Ecto neural progenitor cell (in vitro differentiated cells): ENCODE measurements around the gene SNAP47.
A peak's percentile ranks its signal among the peaks of the same experiment; 100 is the strongest.

Experiments
- DNase-seq: peaks from one replicate; pipeline ENCODE4 v3.0.0-alpha.2; 2018; ENCODE audit warnings: low spot score

SNAP47 gene

DNA sequence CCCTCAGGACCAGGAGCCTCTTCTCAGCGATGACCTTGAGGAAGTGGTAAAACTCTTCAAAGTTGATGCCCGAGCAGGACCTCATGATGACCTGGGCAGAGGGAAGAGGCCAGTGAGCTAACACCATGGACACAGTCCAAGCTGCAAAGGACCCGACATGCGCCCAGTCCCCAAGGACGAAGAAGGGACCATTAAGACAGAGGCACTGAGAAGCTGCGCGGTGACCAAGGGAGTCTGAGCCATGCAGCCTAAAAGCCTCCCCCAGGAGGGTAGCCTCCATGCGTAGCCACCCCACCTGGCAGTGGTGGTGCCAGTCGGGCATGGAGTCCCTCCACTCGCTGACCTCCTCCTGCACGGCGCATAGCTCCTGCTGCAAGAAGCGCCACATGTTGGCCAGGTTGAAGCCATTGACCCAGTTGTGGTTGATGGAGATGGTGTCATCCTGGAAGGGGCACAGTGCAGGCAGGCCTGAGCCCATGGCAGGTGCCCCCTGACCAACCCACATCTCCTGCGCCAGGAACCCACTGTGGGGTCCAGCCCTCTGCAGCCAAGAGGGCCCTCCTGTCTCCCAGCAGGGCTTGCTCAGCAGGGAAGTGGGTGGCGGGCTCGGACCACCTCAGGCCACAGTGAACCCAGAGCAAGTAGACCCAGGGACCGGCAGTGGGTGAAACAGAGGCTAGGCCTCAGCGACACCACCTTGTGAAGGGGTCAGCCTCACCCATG lies 2.5 kb upstream of the SNAP47 start:
- peak; percentile 40 for DNase-seq

DNA sequence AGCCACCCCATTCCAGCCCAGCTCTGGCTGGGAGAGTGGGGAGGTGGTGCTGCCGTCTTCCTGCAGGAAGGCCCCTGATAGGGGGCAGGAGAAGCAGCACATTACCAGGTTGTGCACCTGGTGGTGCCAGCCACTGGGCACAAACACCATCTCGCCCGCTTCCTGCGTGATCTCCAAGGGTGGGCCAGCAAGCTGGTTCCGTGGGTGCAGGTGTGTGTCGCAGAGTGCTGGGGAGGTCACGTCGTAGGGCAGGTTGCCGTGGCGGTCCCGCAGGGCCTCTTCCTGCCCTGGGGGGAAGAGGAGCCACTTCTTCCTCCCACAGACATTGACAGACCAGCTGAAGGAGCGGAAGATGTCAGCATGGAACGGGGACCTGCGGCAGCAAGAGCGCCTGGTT lies 1.9 kb upstream of the SNAP47 start:
- no peak for DNase-seq

DNA sequence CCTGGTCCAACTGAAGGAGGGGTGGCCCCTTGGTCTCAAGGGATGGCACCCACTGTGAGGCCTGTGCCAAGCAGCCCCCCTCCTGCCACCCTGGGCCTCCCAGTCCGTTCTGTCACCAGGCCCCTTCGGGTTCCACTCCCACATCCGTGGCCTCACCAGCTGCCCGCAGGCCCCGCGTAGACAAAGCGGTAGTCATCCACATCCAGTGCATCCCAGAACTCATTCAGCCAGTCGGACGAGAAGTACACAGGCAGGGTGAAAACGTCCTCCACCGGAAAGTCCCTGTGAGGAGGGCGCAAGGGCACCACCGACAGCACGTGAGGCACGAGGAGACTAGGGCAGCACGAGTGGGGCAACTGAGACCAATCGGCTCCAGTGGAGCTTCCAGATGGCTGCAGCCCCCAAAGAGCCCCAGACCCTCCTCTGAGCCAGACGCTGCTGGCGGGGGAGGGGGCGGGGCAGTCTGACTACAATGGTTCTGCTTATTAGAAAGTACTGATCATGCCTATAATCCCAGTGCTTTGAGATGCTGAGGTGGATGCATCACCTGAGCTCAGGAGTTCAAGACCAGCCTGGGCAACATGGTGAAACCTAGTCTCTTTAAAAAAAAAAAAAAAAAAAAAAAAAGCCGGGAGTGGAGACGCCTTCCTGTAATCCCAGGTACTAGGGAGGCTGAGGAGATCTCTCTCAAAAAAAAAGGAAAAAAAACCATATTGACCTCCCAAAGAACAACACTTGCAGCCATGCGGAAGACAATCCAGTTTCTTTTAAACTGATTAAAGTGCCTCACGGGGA lies 1.3 kb upstream of the SNAP47 start:
- DNase-seq: peak; percentile 42

DNA sequence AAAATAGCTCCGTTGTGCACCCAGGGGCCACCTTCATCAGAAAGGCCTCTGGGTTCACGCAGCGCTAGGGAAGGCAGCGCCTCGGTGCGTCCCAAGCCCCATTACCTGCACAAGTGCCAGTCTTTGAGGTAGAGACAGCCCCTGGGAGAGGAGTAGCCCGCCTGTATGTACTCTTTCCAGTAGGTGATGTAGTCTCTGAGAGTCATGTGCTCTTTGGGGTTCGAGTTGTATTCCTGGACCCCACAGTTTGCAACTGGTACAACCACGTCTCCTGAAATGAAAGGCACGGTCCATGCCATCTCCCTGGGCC lies 734 bp upstream of the SNAP47 start:
- DNase-seq: no peak

DNA sequence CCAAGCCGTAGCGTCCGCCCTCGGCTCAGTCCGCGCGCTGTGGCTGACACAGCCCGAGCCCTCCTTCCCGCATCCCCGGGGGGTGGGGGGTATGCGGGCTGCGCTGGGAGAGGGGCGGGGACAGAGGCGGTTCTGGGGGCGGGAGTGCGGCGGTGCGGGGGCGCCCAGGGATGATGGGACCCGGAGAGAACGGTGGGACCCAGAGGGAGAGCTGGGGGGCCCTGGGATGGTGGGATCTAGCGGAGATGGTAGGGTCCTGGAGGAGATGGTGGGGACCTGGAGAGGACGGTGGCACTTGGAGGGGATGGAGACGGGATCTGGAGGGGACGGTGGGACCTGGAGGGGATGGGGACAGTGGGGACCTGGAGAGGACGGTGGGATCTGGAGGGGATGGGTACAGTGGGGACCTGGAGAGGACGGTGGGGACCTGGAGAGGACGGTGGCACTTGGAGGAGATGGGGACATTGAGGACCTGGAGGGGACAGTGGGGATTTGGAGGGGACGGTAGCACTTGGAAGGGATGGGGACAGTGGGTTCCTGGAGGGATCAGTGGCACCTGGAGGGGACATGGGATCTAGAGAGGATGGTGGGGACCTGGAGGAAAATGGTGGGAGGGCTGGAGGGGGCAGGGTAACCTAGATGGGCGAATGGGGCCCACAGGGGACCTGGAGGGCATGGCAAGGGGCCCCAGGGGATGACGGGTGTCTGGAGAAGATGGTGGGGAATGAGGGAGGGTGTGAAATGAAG lies 477 bp downstream of the SNAP47 start:
- no peak for DNase-seq

DNA sequence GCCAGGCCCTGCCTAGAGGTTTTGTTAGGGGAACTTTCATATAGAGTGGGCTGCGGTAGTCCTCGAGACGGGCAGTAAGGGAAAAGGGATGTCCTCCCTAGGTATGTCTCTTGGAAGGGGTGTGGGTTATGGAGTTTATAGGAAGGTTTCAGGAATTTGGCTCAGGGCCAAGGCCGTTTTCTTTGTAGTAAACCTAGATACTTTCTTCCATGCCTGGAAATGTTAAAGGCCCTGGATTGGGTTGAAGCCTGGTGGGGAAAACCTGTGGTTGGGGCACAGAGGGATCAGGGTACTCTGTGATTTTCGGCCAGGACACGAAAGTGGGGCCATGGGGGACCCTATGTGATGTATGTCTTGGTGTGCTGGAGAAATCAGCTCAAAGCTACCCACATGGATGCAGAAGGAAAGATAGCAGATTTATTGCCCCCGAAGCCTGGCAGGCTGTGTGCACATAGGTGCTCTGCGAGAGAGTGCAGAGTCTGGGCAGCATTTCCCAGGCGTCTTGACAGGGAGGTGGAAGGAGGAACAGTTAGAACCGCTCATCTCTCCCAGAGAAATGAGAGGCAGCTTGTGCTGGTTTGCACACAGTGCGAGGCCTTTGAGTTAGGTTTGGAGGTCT lies 1.7 kb downstream of the SNAP47 start:
- no peak for DNase-seq

DNA sequence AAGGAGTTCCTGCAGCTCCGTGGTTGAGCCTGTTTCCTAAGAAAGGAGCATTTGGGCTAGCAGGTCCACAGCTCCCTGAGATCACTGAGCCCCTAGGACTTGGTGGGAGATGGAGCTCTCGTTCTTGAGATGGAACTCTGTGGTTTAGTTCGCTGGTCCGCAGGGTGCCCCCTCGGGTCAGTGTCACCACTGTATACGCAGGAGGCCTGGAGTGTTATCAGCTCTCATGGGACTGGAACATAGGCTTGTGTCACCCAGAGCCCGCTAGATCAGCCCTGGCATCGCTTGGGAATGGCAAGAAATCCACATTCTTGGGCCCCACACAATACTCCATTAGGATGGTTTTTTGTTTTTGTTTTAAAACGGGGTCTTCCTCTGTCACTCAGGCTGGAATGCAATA lies 3.6 kb downstream of the SNAP47 start:
- no peak for DNase-seq

- DNase-seq: no peak
Observed at GRCh38 chr1:227739636-227740035, 4.4 kb downstream of the SNAP47 start.

DNA sequence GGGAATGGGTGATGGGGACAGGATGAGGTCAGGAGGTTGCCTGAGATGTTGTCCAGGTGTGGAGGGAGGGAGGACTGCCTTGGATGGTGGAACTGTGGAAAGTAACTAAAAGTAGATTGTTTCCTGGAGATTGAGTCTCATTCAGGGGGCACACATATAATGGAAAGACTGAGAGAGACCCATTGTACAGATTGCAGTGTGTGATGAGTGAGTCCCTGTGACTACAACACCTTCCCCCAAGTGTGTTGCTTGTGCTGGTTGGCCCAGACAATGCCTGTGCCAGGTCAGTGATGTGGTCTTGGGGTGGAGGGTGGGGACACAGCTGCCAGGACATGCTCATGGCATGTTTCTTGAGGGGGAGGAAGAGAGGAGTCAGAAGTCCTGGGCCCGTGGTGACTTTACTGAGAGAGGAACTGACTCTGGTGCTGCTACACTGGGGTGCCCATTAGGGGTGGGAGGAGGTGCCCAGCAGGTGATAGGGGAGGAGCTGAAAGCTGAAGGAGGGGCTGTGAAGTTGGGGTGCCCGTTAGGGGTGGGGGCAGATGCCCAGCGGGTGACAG lies 5.2 kb downstream of the SNAP47 start:
- no peak for DNase-seq

GRCh38 chr1:227741166-227741870 lies 6.1 kb downstream of the SNAP47 start:
- DNase-seq: no peak

DNA sequence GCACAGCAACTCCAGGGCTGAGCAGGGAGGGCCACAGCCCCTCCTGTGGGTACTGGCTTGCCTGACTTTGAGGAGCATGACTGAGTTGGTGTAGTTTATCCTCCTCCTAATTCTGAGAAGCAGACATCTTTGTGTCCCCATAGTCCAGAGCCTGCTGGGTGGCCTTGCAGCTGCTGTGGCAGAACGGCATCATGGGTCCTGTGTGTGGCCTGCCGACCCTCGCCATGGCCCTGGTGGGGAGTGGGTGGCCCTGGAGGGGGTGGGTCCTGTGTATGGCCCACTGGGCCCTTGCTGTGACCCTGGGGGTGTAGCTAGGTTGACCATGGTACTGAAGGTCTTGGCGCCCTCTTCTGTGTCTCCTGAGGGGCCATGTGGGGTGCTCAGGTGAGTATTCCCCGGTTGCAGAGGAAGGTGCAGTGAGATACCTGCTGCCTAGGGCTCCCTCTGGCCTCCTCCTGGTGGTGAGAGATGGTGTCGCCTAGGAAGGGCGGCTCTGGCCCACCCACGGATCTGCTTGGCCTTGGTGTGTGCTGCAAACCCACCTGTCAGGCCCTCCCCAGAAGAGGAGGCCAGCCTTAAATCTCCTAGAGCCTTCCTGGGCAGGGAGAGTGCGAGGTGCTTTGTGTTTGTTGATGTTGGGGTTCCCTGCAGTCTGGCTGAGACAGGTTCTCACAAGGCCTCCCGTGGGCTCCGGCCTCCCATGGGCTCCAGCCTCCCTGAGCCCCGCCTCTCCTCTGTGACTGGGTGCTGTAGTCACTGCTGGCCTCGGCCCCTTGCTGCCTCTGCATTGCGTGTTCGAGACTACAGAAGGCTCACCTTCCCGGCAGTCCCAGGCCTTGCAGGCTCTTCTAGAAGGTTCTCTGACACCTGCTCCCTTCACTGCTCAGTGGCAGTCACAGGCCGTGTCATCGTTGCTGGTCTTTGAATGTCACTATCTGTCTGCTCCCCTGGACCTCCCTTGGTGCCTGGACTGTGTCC lies 7.8 kb downstream of the SNAP47 start:
- DNase-seq: no peak

- DNase-seq: no peak
Observed at GRCh38 chr1:227744668-227745067, 9.4 kb downstream of the SNAP47 start.

DNA sequence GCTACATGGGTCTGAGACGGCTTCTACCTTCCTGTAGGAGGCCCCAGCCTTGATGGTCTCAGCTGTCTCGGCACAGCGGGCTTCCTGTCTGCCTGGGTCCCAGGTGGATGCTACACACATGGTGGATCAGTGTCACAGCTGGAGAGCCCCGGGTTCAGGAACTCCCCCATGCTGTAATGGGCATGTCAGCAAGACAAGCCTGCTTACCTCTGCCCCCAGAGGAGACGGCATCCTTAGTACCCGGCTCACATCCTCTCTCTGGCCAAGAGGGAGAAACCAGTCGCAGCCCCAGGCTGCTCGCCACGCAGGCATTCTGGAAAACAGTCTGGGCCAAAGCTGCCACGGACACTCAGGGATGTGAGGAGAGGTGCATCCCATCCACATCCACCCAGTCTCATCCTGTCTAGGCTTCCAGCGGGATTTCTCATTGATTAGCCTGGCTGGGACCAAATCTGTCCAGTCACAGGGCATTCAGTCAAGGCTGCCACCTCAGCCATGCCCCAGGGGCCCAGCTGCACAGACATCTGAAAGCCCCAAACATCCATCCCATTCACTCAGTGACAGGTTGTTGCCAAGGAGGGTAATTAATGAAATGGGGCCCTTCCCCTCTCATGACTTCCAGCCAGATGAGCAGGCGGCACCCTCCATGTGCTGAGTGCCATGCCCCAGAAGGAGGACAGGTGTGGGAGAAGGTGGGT lies 10.5 kb downstream of the SNAP47 start:
- no peak for DNase-seq

DNA sequence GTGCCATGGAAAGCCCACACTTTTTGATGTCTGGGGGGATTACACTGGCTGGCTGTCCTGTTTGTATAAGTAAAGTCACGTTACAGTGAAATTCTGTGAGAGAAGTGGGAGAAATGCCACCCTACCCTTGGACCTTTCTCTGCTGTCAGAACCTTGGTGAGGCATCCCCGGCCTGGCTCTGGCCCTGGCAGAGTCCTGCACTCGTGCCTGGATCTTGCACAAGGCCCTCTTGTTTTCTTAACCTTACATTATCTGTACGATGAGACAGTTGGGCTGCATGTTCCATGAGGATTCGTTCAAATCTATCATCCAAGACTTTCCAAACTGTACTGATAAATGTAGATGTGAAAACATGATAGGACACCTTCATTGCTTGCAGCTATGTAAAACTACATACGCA lies 11.4 kb downstream of the SNAP47 start:
- no peak for DNase-seq

GRCh38 chr1:227747382-227747781 lies 12.1 kb downstream of the SNAP47 start:
- DNase-seq: no peak

- no peak for DNase-seq
Observed at GRCh38 chr1:227747948-227748495, 12.8 kb downstream of the SNAP47 start.

DNA sequence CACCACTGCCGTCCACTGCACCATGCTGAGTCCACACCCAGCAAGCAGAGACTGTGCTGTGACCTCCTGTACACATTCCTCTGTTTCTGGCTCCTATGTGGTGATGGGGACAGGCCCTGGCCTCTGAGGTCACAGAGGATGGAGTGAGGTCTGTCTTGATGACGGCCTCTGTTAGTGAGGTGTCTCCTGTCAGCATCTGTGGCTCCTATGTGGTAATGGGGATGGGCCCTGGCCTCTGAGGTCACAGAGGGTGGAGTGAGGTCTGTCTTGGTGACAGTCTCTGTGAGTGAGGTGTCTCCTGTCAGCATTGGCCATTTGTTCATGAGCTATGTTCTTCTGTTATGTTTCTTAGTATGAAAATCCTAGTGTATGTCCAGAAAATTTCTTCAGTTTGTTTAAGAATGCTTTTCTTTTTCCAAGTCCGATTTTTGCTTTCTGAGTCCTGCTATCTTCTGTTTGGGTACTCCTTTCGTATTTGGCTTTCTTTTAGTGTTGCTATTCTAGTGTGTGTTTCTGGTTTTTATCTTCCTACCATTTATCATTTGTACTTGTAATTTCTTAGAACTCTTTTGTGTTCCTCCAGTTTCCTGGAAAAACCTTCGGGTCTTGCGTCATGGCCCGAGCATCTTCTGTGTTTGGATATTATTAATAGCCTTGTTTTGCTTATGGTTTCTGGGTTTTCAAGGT lies 13.4 kb downstream of the SNAP47 start:
- no peak for DNase-seq

DNA sequence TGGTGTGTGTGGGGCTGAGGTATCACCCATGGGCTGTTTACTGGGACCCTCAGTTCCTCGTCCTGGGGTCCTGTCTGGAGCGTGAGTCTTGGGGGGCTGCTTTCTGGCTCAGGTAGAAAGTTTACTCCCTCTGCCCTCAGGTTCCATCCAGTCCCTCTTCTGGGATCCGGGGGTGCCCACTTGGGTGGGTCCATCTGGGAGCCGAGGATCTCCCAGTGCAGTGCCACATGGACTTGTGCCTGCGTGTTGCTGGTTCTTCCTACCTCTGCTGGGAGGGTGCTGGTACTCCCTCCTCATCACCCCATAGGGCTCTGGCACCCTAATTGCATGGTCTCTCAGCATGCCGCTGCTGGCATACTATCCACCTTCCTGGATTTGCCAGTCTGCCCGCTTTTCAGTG lies 14.0 kb downstream of the SNAP47 start:
- DNase-seq: no peak
